GM13977 (cell line): ENCODE results near the gene PTPRG.

Source experiments
- DNase-seq: peaks from one replicate; pipeline ENCODE4 v3.0.0; 2012; ENCODE audit warnings: low spot score
- CTCF ChIP-seq: IDR thresholded peaks from 2 replicates; pipeline ENCODE4 v1.5.1; 2012; ENCODE audit warnings: mild to moderate bottlenecking, control low read depth; ENCODE audit not compliant: insufficient read depth; ENCODE audit errors: extremely low read depth, missing control alignments
- in situ Hi-C: fragments of 300-500 bp; cut with MboI; formaldehyde crosslinking; loops from one replicate; pipeline ENCODE4 v1.12.0; 2022; ENCODE audit warnings: low sequenced_read_pairs, low pct_unique_long_range_greater_than_20kb, mixed read lengths, inconsistent platforms; ENCODE audit not compliant: unreplicated experiment

Gene PTPRG

GRCh38 chr3:61724801-61725200 lies 163.4 kb downstream of the PTPRG start:
- DNase-seq = no peak
- no peak for TF ChIP-seq CTCF
- in situ Hi-C loops = no loop called here

- no peak for TF ChIP-seq CTCF
- in situ Hi-C loops = no loop called here
- no peak for DNase-seq
Measured at GRCh38 chr3:61725851-61726333, 164.5 kb downstream of the PTPRG start.

- no peak for TF ChIP-seq CTCF
- in situ Hi-C loops = no loop called here
- no peak for DNase-seq
Measured at GRCh38 chr3:61727435-61727834, 166.1 kb downstream of the PTPRG start.

- DNase-seq = no peak
- in situ Hi-C loops = no loop called here
- TF ChIP-seq CTCF = no peak
Measured at GRCh38 chr3:61729038-61729634, 167.8 kb downstream of the PTPRG start.

GRCh38 chr3:61730056-61730455 lies 168.7 kb downstream of the PTPRG start:
- in situ Hi-C loops = no loop called here
- no peak for TF ChIP-seq CTCF
- no peak for DNase-seq

- DNase-seq = no peak
- no peak for TF ChIP-seq CTCF
- in situ Hi-C loops = no loop called here
Measured at GRCh38 chr3:61730577-61731231, 169.3 kb downstream of the PTPRG start.
